K562 (cell line): ENCODE data around the gene SNX9. TPM values are rescaled to one million over a fixed set of nuclear protein-coding genes. Genes with fewer than 3 reads are reported as not detected.
A peak's percentile ranks its signal among the peaks of the same experiment; 100 is the strongest.

Source experiments
- ATAC-seq: fragments of 200-7000 bp; cut with Tn5 transposase; 3 replicates; pipeline ENCODE4 v1.9.1; 2020; ENCODE audit warnings: moderate library complexity
- BruUV-seq: library from RNA; stranded (reverse); fragments of 400-500 nt; replicated peaks from 2 replicates; lab custom pipeline; 2021; lab: Mats Ljungman, UMichigan
- CTCF ChIA-PET: fragments of 300-600 bp; formaldehyde crosslinking; extraction: SDS; loops from one replicate; lab custom pipeline; 2021; ENCODE audit warnings: low intra/inter-chr PET ratio; lab: Yijun Ruan, JAX
- POLR2A ChIA-PET: fragments of 300-600, 350-650 bp; sonication (Branson Sonifier 250); formaldehyde crosslinking; extraction: SDS; loops from one replicate; lab custom pipeline; 2021; ENCODE audit warnings: antibody characterized with exemption, inconsistent platforms; lab: Yijun Ruan, JAX
- DNase-seq, 4 experiments: peaks; one replicate each; pipeline versions ENCODE4 v3.0.0 to v3.0.0-alpha.2; 2011 to 2018; ENCODE audit warnings: low spot score in 3 of 4, mixed read lengths in 3 of 4; ENCODE audit errors: extremely low read depth in 1 of 4
- FAIRE-seq: peaks from 2 replicates; lab custom pipeline; 2011; peaks lifted over from hg19 to GRCh38; lab: Jason Lieb, UNC
- H2AFZ ChIP-seq: 2 replicates; pipeline ENCODE4 v1.6.0; 2011; ENCODE audit warnings: low read depth, low read length, control low read depth, inconsistent platforms
- H3K27ac ChIP-seq: fragments of 200-600 bp; 3 replicates; pipeline ENCODE4 v1.8.0; 2011; ENCODE audit warnings: low read depth, mild to moderate bottlenecking, control low read depth, inconsistent platforms, low read length, moderate library complexity, mixed read lengths; ENCODE audit errors: extremely low read depth
- H3K27me3 ChIP-seq, 2 experiments: fragments of 300-600 bp in 1 of 2; 2 replicates in 1 of 2; 3 replicates in 1 of 2; pipeline versions ENCODE4 v1.6.0 to v1.8.0; 2011; ENCODE audit warnings: inconsistent platforms in 2 of 2, low read length in 2 of 2, mild to moderate bottlenecking in 1 of 2, mixed read lengths in 1 of 2, moderate library complexity in 1 of 2; ENCODE audit not compliant: control insufficient read depth in 2 of 2, insufficient read depth in 2 of 2
- H3K36me3 ChIP-seq: fragments of 300-600 bp; 3 replicates; pipeline ENCODE4 v1.8.0; 2011; ENCODE audit warnings: mild to moderate bottlenecking, low read length, inconsistent platforms; ENCODE audit not compliant: control insufficient read depth, insufficient read depth
- H3K4me1 ChIP-seq, 2 experiments: fragments of 200-600 bp in 1 of 2; replicated peaks in 1 of 2; 2 replicates in 1 of 2; 3 replicates in 1 of 2; pipeline versions ENCODE4 v1.5.1 to v1.8.0; 2011; ENCODE audit warnings: inconsistent platforms in 2 of 2, low read length in 2 of 2, mild to moderate bottlenecking in 1 of 2, mixed read lengths in 1 of 2, moderate library complexity in 1 of 2; ENCODE audit not compliant: control insufficient read depth in 2 of 2, insufficient read depth in 2 of 2
- H3K4me2 ChIP-seq: 2 replicates; pipeline ENCODE4 v1.6.1; 2011; ENCODE audit warnings: low read length, control low read depth, inconsistent platforms, mixed read lengths; ENCODE audit not compliant: insufficient read depth
- H3K4me3 ChIP-seq: fragments of 200-600 bp; sonication (generic), shearing (Covaris generic); 2 replicates; pipeline ENCODE4 v1.5.1; 2016; ENCODE audit warnings: control low read depth, inconsistent platforms
- H3K79me2 ChIP-seq: fragments of 200-600 bp; 3 replicates; pipeline ENCODE4 v1.8.0; 2011; ENCODE audit warnings: low read length, inconsistent platforms; ENCODE audit not compliant: control insufficient read depth, insufficient read depth
- H3K9ac ChIP-seq, 2 experiments: 2 replicates each; pipeline versions ENCODE4 v1.6.0 to v1.6.1; 2011; ENCODE audit warnings: low read depth in 2 of 2, low read length in 2 of 2, control low read depth in 1 of 2, inconsistent platforms in 1 of 2, mild to moderate bottlenecking in 1 of 2, mixed read lengths in 1 of 2; ENCODE audit not compliant: insufficient read depth in 1 of 2
- H3K9me1 ChIP-seq: one replicate; pipeline ENCODE4 v1.6.0; 2011; ENCODE audit warnings: inconsistent platforms, mild to moderate bottlenecking, low read length, moderate library complexity; ENCODE audit not compliant: control insufficient read depth, insufficient read depth
- H3K9me3 ChIP-seq: replicated peaks from 2 replicates; pipeline ENCODE4 v1.5.1; 2011; ENCODE audit warnings: low read depth, low read length, inconsistent platforms; ENCODE audit not compliant: control insufficient read depth, insufficient read depth
- H4K20me1 ChIP-seq: replicated peaks from 2 replicates; pipeline ENCODE4 v1.6.1; 2011; ENCODE audit warnings: low read length, inconsistent platforms, mixed read lengths; ENCODE audit not compliant: control insufficient read depth, insufficient read depth
- BRD9 ChIP-seq: fragments of 450-650 bp; IDR thresholded peaks from 2 replicates; pipeline ENCODE4 v1.6.1; 2018; ENCODE audit warnings: low read depth; ENCODE audit not compliant: partially characterized antibody
- CAMTA2 ChIP-seq: fragments of 250-450 bp; sonication (Bioruptor Pico); conservative IDR thresholded peaks from 2 replicates; pipeline ENCODE4 v1.5.1; 2022
- HDAC1 ChIP-seq, 2 experiments: fragments of 450-650 bp; IDR thresholded peaks; 2 replicates each; pipeline ENCODE4 v1.6.1; 2016 to 2017; ENCODE audit warnings: inconsistent platforms in 1 of 2, mild to moderate bottlenecking in 1 of 2, moderate library complexity in 1 of 2
- NR1H2 ChIP-seq: sonication (generic); formaldehyde crosslinking; IDR thresholded peaks from 2 replicates; pipeline ENCODE4 v1.4.0; 2020; ENCODE audit warnings: mild to moderate bottlenecking, missing genetic modification reagents
- PHB ChIP-seq: fragments of 250-450 bp; sonication (Bioruptor Pico); IDR thresholded peaks from 2 replicates; pipeline ENCODE4 v1.5.0; 2021
- PHTF2 ChIP-seq: fragments of 250-450 bp; sonication (Bioruptor Pico); IDR thresholded peaks from 2 replicates; pipeline ENCODE4 v1.5.0; 2021; ENCODE audit warnings: mild to moderate bottlenecking
- POLR2G ChIP-seq: fragments of 200-400 bp; formaldehyde crosslinking; IDR thresholded peaks from 2 replicates; pipeline ENCODE4 v1.6.1; 2017; ENCODE audit warnings: low read depth, mild to moderate bottlenecking, antibody characterized with exemption, low read length, moderate library complexity
- RBM22 ChIP-seq: fragments of 200-400 bp; formaldehyde crosslinking; IDR thresholded peaks from 2 replicates; pipeline ENCODE4 v1.6.1; 2018; ENCODE audit warnings: low read length, low read depth; ENCODE audit not compliant: poor library complexity, severe bottlenecking
- SRF ChIP-seq, 2 experiments: fragments of 250-450, 450-650 bp in 1 of 2; sonication (Bioruptor Pico) in 1 of 2; sonication (generic) in 1 of 2; formaldehyde crosslinking; IDR thresholded peaks; 2 replicates each; pipeline versions ENCODE4 v1.5.0 to v1.5.1; 2020 to 2022; ENCODE audit warnings: mild to moderate bottlenecking in 1 of 2, missing genetic modification reagents in 1 of 2
- ZNF23 ChIP-seq: fragments of 250-450 bp; sonication (Bioruptor Pico); IDR thresholded peaks from 2 replicates; pipeline ENCODE4 v1.4.0; 2020; ENCODE audit warnings: mild to moderate bottlenecking
- ZNF436 ChIP-seq: fragments of 250-450, 450-650 bp; sonication (Bioruptor Pico); formaldehyde crosslinking; IDR thresholded peaks from 2 replicates; pipeline ENCODE4 v1.7.0; 2020; ENCODE audit warnings: mild to moderate bottlenecking
- ZNF780A ChIP-seq: fragments of 250-450 bp; sonication (Bioruptor Pico); IDR thresholded peaks from 2 replicates; pipeline ENCODE4 v1.5.0; 2021; ENCODE audit warnings: mild to moderate bottlenecking
- WGBS: fragments of 100-300 bp; shearing (Covaris generic); methylation state at CpG from one replicate; pipeline ENCODE4 v1.1.6; 2016; ENCODE audit warnings: low coverage, mixed read lengths; ENCODE audit not compliant: insufficient coverage; ENCODE audit errors: missing lambda C conversion rate; 5-methylcytosine and 5-hydroxymethylcytosine counted together
- in situ Hi-C: fragments of 300-500 bp; cut with MboI; formaldehyde crosslinking; loops from 4 replicates; pipeline ENCODE4 v1.15.0; 2018; ENCODE audit warnings: inconsistent platforms, mixed read lengths
- intact Hi-C: fragments of 100-400 bp; cut with micrococcal nuclease; formaldehyde crosslinking; loops from 2 replicates; pipeline ENCODE4 v1.14.2; 2022
- polyA plus RNA-seq, 8 experiments: library from polyadenylated mRNA; depleted of rRNA in 4 of 8; stranded (reverse) in 5 of 8; unstranded in 3 of 8; fragments of >200 nt; fragmentation: Nextera tagmentation in 2 of 8; fragmentation: Illumina TruSeq in 1 of 8; extraction: Ambion mirVana in 2 of 8; extraction: Trizol in 1 of 8; gene quantifications; 2 replicates each; pipeline versions ENCODE4 v1.2.1 to v1.2.3, GENCODE V29; 2011 to 2014; ENCODE audit warnings: inconsistent platforms in 1 of 8, missing spikeins in 1 of 8
- total RNA-seq, 7 experiments: library from RNA; depleted of rRNA in 6 of 7; stranded (reverse); fragments of >200 nt in 6 of 7; fragmentation: Illumina TruSeq in 2 of 7; extraction: Trizol in 2 of 7; gene quantifications; 2 replicates each; pipeline versions ENCODE4 v1.2.1 to v1.2.3, GENCODE V29; 2011 to 2021; ENCODE audit warnings: low replicate concordance in 1 of 7
- TF ChIP-seq, protein P1 (sequence below), 2 experiments: fragments of 150-350 bp in 1 of 2; IDR thresholded peaks; 2 replicates each; pipeline ENCODE4 v1.6.1; 2012 to 2016; ENCODE audit warnings: low read depth in 2 of 2, low read length in 2 of 2, mild to moderate bottlenecking in 1 of 2, moderate library complexity in 1 of 2
- TF ChIP-seq, protein P2 (sequence below): sonication (generic); formaldehyde crosslinking; IDR thresholded peaks from 2 replicates; pipeline ENCODE4 v1.5.0; 2020; ENCODE audit warnings: missing genetic modification reagents

The SNX9 gene
- total and polyA plus RNA-seq, 9 of the 15 experiments (the other 6 are each of a cell fraction or from before 2014, with no cell fraction given), result 6.0 to 81.7 (median 57.1) TPM

DNA sequence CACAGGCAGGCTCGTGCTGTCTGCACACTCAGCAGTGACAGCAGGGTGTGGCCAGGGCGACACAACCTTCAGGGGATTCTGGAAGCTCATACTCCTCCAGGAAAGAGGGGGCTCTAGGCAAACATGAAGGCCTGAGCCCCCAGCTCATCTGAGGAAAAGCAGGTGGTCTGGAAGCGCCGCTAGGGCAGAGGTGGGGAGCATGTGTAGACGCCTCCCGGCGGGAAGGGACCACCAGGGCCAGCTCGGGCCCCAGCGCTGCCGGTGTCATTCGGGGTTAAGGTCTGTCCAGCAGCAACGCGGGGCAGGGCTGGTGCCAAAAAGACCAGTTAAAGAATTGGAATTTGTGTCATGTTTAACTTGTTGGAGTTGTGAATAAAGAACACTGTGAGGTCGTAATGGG, 119.3 kb downstream of the SNX9 start:
- Histone ChIP-seq H3K27ac (no peak overlapping the region), H2AFZ (no peak overlapping the region), H3K9ac (no peak overlapping the region; a peak in 1 of 4 replicates), H3K4me3 (no peak overlapping the region), H3K27me3 (no peaks in the 10 kb centered on the region)
- DNase-seq (no peak), FAIRE-seq (no peak)
- intact Hi-C loops, result loop anchor here (10.0 kb wide), 1 partner anchor 628 kb away; no protein-coding TSS in a partner anchor
- POLR2A ChIA-PET, result interaction anchor here (1.1 to 1.2 kb wide), 2 partner anchors 12 to 16 kb away, joined by 3 to 4 read pairs; no protein-coding TSS in a partner anchor
- in situ Hi-C loops, result no loop called here
- BruUV-seq, result no TSS peak
- TF ChIP-seq SRF (CRISPR knock-in tag; IDR thresholded peaks at IDR 0.05) (no peak), ZNF23 (CRISPR knock-in tag) (no peak), BRD9 (no peak), NR1H2 (CRISPR knock-in tag) (no peak), HDAC1 (IDR thresholded peaks at IDR 0.05) (no peak), ZNF780A (CRISPR knock-in tag) (no peak), ZNF436 (CRISPR knock-in tag) (no peak), POLR2G (peak; percentile 52), PHB (CRISPR knock-in tag) (no peak), PHTF2 (CRISPR knock-in tag) (no peak), RBM22 (peak; percentile 94), CAMTA2 (CRISPR knock-in tag) (no peak)
- TF ChIP-seq, protein P1, sequence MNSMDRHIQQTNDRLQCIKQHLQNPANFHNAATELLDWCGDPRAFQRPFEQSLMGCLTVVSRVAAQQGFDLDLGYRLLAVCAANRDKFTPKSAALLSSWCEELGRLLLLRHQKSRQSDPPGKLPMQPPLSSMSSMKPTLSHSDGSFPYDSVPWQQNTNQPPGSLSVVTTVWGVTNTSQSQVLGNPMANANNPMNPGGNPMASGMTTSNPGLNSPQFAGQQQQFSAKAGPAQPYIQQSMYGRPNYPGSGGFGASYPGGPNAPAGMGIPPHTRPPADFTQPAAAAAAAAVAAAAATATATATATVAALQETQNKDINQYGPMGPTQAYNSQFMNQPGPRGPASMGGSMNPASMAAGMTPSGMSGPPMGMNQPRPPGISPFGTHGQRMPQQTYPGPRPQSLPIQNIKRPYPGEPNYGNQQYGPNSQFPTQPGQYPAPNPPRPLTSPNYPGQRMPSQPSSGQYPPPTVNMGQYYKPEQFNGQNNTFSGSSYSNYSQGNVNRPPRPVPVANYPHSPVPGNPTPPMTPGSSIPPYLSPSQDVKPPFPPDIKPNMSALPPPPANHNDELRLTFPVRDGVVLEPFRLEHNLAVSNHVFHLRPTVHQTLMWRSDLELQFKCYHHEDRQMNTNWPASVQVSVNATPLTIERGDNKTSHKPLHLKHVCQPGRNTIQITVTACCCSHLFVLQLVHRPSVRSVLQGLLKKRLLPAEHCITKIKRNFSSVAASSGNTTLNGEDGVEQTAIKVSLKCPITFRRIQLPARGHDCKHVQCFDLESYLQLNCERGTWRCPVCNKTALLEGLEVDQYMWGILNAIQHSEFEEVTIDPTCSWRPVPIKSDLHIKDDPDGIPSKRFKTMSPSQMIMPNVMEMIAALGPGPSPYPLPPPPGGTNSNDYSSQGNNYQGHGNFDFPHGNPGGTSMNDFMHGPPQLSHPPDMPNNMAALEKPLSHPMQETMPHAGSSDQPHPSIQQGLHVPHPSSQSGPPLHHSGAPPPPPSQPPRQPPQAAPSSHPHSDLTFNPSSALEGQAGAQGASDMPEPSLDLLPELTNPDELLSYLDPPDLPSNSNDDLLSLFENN (IDR thresholded peaks at IDR 0.05; ENCODE audit: low read depth in 2 of 2, low read length in 2 of 2), result no peak
- TF ChIP-seq, protein P2, sequence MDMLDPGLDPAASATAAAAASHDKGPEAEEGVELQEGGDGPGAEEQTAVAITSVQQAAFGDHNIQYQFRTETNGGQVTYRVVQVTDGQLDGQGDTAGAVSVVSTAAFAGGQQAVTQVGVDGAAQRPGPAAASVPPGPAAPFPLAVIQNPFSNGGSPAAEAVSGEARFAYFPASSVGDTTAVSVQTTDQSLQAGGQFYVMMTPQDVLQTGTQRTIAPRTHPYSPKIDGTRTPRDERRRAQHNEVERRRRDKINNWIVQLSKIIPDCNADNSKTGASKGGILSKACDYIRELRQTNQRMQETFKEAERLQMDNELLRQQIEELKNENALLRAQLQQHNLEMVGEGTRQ (CRISPR knock-in tag), result no peak
- TF ChIP-seq, all 486 proteins: peak for 2
- Histone ChIP-seq H3K9me3 (no peaks in the 10 kb centered on the region), H4K20me1 (no peaks in the 10 kb centered on the region), H3K36me3 (peaks cover 87% of the 10 kb centered on the region), H3K79me2 (no peaks in the 10 kb centered on the region), H3K4me2 (no peak overlapping the region), H3K9me1 (no peaks in the 10 kb centered on the region), H3K4me1 (peaks cover 0 to 6% of the 10 kb centered on the region in 2 experiments; a peak in 3 of 5 replicates)
- ATAC-seq, result no peak
- CTCF ChIA-PET, result no interaction called here
- WGBS, result 94% methylated on average over 14 of the region's 14 CpGs
